Measurements from ENCODE around the gene WNK2. TPM values are rescaled to one million over a fixed set of nuclear protein-coding genes. Genes with fewer than 3 reads are reported as not detected.

WNK2 gene
- total and polyA plus RNA-seq, 2 of the 4 experiments (the other 2 are of a cell fraction), result not detected

- H2AK9ac ChIP-seq (replicated peaks; ENCODE audit: low read depth, low read length, poor library complexity), result no peak overlapping the region
- H4K20me1 ChIP-seq (ENCODE audit: insufficient read depth, low read length), result no peaks in the 10 kb centered on the region
- no peak overlapping the region for H4K8ac ChIP-seq (ENCODE audit: low read depth in 2 of 2, low read length in 2 of 2)
- TF ChIP-seq CEBPB (IDR thresholded peaks at IDR 0.05; ENCODE audit: low read depth, low read length), result no peak
- no peak for TF ChIP-seq CTCF (conservative IDR thresholded peaks at IDR 0.05; ENCODE audit: low read depth, low read length)
- no peak for TF ChIP-seq POLR2A (IDR thresholded peaks at IDR 0.05; ENCODE audit: low read depth, low read length)
- no peak for TF ChIP-seq FOS (IDR thresholded peaks at IDR 0.05; ENCODE audit: low read depth, low read length)
- TF ChIP-seq CHD1 (IDR thresholded peaks at IDR 0.05; ENCODE audit: low read depth, low read length), result no peak
- no peak for TF ChIP-seq ELK1 (IDR thresholded peaks at IDR 0.05; ENCODE audit: borderline replicate concordance, low read depth, low read length)
- CTCF ChIA-PET, result no interaction called here
- H3K9me3 ChIP-seq (ENCODE audit: control insufficient read depth, insufficient read depth, low read length), result no peaks in the 10 kb centered on the region
- POLR2A ChIA-PET (ENCODE audit: unreplicated experiment), result no interaction called here
- no peaks in the 10 kb centered on the region for H3K79me1 ChIP-seq (ENCODE audit: low read depth in 1 of 2, low read length in 2 of 2)
- H3K18ac ChIP-seq (ENCODE audit: low read depth, low read length), result no peak overlapping the region
- H4K91ac ChIP-seq (ENCODE audit: insufficient read depth, low read depth, low read length), result no peak overlapping the region
- H2BK5ac ChIP-seq (ENCODE audit: low read depth, low read length, poor library complexity, severe bottlenecking), result no peak overlapping the region
- dilution Hi-C loops (cut with HindIII; ENCODE audit: low sequenced_read_pairs, unreplicated experiment), result no loop called here
- H3K27ac ChIP-seq (ENCODE audit: insufficient read depth, low read length), result no peak overlapping the region
- in situ Hi-C loops (cut with MboI; ENCODE audit: low sequenced_read_pairs), result no loop called here
- no peak overlapping the region for H3K9ac ChIP-seq (ENCODE audit: low read depth, low read length)
- no peak overlapping the region for H3K4ac ChIP-seq (ENCODE audit: low read depth, low read length)
- no peak overlapping the region for H2AFZ ChIP-seq (replicated peaks; ENCODE audit: low read length, poor library complexity)
- no peak for DNase-seq
- no peaks in the 10 kb centered on the region; the same call in 1 of the 2 replicates for H3K27me3 ChIP-seq (ENCODE audit: control insufficient read depth, insufficient read depth, low read length)
- no peak overlapping the region for H4K5ac ChIP-seq (ENCODE audit: low read depth, low read length)
- no peaks in the 10 kb centered on the region for H3K4me1 ChIP-seq (ENCODE audit: control insufficient read depth, insufficient read depth, low read length)
- H2BK20ac ChIP-seq (ENCODE audit: low read depth, low read length), result no peak overlapping the region
- no peak overlapping the region for H3K56ac ChIP-seq (ENCODE audit: extremely low read depth, insufficient read depth, low read length)
- no peaks in the 10 kb centered on the region for H3K36me3 ChIP-seq (ENCODE audit: control insufficient read depth, insufficient read depth, low read length)
- BruUV-seq (replicated peaks), result no TSS peak
- no peak overlapping the region for H3K4me2 ChIP-seq (ENCODE audit: low read depth, low read length)
- WGBS, 2 experiments (ENCODE audit: extremely low coverage in 2 of 2, insufficient read length in 1 of 2), result 45% methylated on average over 5 of the region's 9 CpGs; no CpG with 5 or more reads in 1 of the 2 experiments
- ATAC-seq (ENCODE audit: low read depth), result no peak
- H2AK5ac ChIP-seq (ENCODE audit: low read depth, low read length), result no peak overlapping the region
- H3K4me3 ChIP-seq (ENCODE audit: insufficient read depth, low read depth, low read length), result no peak overlapping the region
- H3K14ac ChIP-seq (replicated peaks; ENCODE audit: low read depth, low read length), result no peak overlapping the region
- no peak overlapping the region for H3K23ac ChIP-seq (ENCODE audit: low read depth, low read length)
- H3K9me1 ChIP-seq (ENCODE audit: insufficient read depth, low read length), result no peaks in the 10 kb centered on the region
- intact Hi-C loops (cut with micrococcal nuclease), result no loop called here
- H2BK15ac ChIP-seq (ENCODE audit: low read depth, low read length), result no peak overlapping the region
- no peak overlapping the region for H2BK120ac ChIP-seq (ENCODE audit: low read depth, low read length)
Measured at GRCh38 chr9:93326056-93326455, 142.1 kb downstream of the WNK2 start.

All from IMR-90 (cell line).